B cell (primary cell): ENCODE data around the gene PNMA8B. TPM values are rescaled to one million over a fixed set of nuclear protein-coding genes. Genes with fewer than 3 reads are reported as not detected.

ENCODE experiments used
- ATAC-seq: fragments of 200-7000 bp; cut with Tn5 transposase; one replicate; pipeline ENCODE4 v1.10.0; 2021; ENCODE audit warnings: low read depth, mild to moderate bottlenecking, moderate number of reproducible peaks, moderate library complexity
- CTCF ChIA-PET: fragments of 350-600 bp; sonication (Branson Sonifier 250); formaldehyde crosslinking; loops from one replicate; lab custom pipeline; 2021; ENCODE audit warnings: antibody characterized with exemption, inconsistent platforms; lab: Charles Lee
- POLR2A ChIA-PET: fragments of 350-600 bp; sonication (Branson Sonifier 250); formaldehyde crosslinking; loops from one replicate; lab custom pipeline; 2021; ENCODE audit warnings: antibody characterized with exemption; lab: Charles Lee
- DNase-seq: peaks from one replicate; pipeline ENCODE4 v3.0.0; 2013
- H2AFZ ChIP-seq: 2 replicates; pipeline ENCODE4 v1.6.1; 2012; ENCODE audit warnings: mild to moderate bottlenecking, low read depth, low read length; ENCODE audit not compliant: insufficient read depth, poor library complexity, severe bottlenecking
- H3K27ac ChIP-seq, 2 donors: 1 replicate in 1 of 2; 2 replicates in 1 of 2; pipeline ENCODE4 v1.5.1; 2012 to 2013; ENCODE audit warnings: low read length in 2 of 2, mild to moderate bottlenecking in 2 of 2, moderate library complexity in 1 of 2
- H3K27me3 ChIP-seq, 4 experiments: fragments of 200-600 bp in 1 of 4; sonication (generic) in 1 of 4; replicated peaks in 1 of 4; 1 replicate in 2 of 4; 2 replicates in 2 of 4; pipeline versions ENCODE4 v1.6.1 to v1.7.0; 2013 to 2016; ENCODE audit warnings: low read length in 3 of 4, mild to moderate bottlenecking in 2 of 4, mixed read lengths in 1 of 4, moderate library complexity in 1 of 4; ENCODE audit not compliant: insufficient read depth in 4 of 4, control insufficient read depth in 3 of 4; ENCODE audit errors: control extremely low read depth in 1 of 4
- H3K36me3 ChIP-seq, 2 experiments: replicated peaks in 1 of 2; 1 replicate in 1 of 2; 2 replicates in 1 of 2; pipeline versions ENCODE4 v1.6.1 to v1.7.1; 2013; ENCODE audit warnings: low read length in 1 of 2; ENCODE audit not compliant: insufficient read depth in 2 of 2, control insufficient read depth in 1 of 2; ENCODE audit errors: control extremely low read depth in 1 of 2, extremely low read depth in 1 of 2
- H3K4me1 ChIP-seq, 2 donors: fragments of 200-600 bp in 1 of 2; sonication (generic) in 1 of 2; 1 replicate in 1 of 2; 2 replicates in 1 of 2; pipeline versions ENCODE4 v1.5.1 to v1.6.1; 2013 to 2017; ENCODE audit warnings: low read length in 2 of 2; ENCODE audit not compliant: control insufficient read depth in 2 of 2, insufficient read depth in 2 of 2
- H3K4me2 ChIP-seq: replicated peaks from 2 replicates; pipeline ENCODE3; 2012; ENCODE audit warnings: mild to moderate bottlenecking, low read depth, low read length; ENCODE audit not compliant: poor library complexity, severe bottlenecking
- H3K4me3 ChIP-seq, 5 experiments: fragments of 200-600 bp in 1 of 5; sonication (generic) in 1 of 5; 1 replicate in 3 of 5; 2 replicates in 2 of 5; pipeline versions ENCODE4 v1.5.1 to v1.7.0; 2011 to 2016; ENCODE audit warnings: low read length in 4 of 5, mild to moderate bottlenecking in 4 of 5, low read depth in 2 of 5, control low read depth in 1 of 5, moderate library complexity in 1 of 5; ENCODE audit not compliant: insufficient read depth in 1 of 5; ENCODE audit errors: control extremely low read depth in 1 of 5, extremely low read depth in 1 of 5
- H3K79me2 ChIP-seq: fragments of 200-600 bp; sonication (generic); one replicate; pipeline ENCODE4 v1.6.0; 2016; ENCODE audit warnings: low read length; ENCODE audit not compliant: control insufficient read depth, insufficient read depth
- H3K9ac ChIP-seq: fragments of 200-600 bp; sonication (generic); 2 replicates; pipeline ENCODE4 v1.6.1; 2017; ENCODE audit warnings: mild to moderate bottlenecking, low read length, moderate library complexity
- H3K9me3 ChIP-seq, 3 donors: one replicate each; pipeline versions ENCODE4 v1.6.1 to v1.7.1; 2013; ENCODE audit warnings: low read length in 2 of 3; ENCODE audit not compliant: control insufficient read depth in 2 of 3, insufficient read depth in 1 of 3; ENCODE audit errors: control extremely low read depth in 1 of 3
- H4K20me1 ChIP-seq: 2 replicates; pipeline ENCODE4 v1.6.0; 2012; ENCODE audit warnings: mild to moderate bottlenecking, low read length; ENCODE audit not compliant: insufficient read depth, control insufficient read depth, poor library complexity, severe bottlenecking
- H3K27ac Mint-ChIP-seq: one replicate; pipeline ENCODE4 v1.8.0; 2021; ENCODE audit warnings: mixed read lengths
- H3K27me3 Mint-ChIP-seq: one replicate; pipeline ENCODE4 v1.8.0; 2021; ENCODE audit warnings: mixed read lengths
- H3K4me1 Mint-ChIP-seq: one replicate; pipeline ENCODE4 v1.8.0; 2021; ENCODE audit warnings: mixed read lengths
- H3K4me3 Mint-ChIP-seq: one replicate; pipeline ENCODE4 v1.8.0; 2021; ENCODE audit warnings: mixed read lengths
- H3K9me3 Mint-ChIP-seq: one replicate; pipeline ENCODE4 v1.8.0; 2022; ENCODE audit warnings: mixed read lengths; ENCODE audit not compliant: insufficient read depth
- CTCF ChIP-seq: fragments of 200-600 bp; IDR thresholded peaks from one replicate; pipeline ENCODE4 v1.8.0; 2022; ENCODE audit warnings: antibody characterized with exemption, mild to moderate bottlenecking
- EZH2 ChIP-seq: IDR thresholded peaks from 2 replicates; pipeline ENCODE4 v1.6.1; 2012; ENCODE audit warnings: borderline replicate concordance, low read depth, mild to moderate bottlenecking, moderate library complexity, low read length; ENCODE audit not compliant: insufficient read depth, poor library complexity, severe bottlenecking
- WGBS: methylation state at CpG from one replicate; pipeline ENCODE4 v1.1.5; 2013; ENCODE audit warnings: missing lambda C conversion rate; ENCODE audit not compliant: insufficient coverage; 5-methylcytosine and 5-hydroxymethylcytosine counted together
- intact Hi-C: fragments of 100-400 bp; cut with micrococcal nuclease; formaldehyde crosslinking; loops from one replicate; pipeline ENCODE4 v1.10.0; 2022
- polyA plus RNA-seq: library from polyadenylated mRNA; depleted of rRNA; stranded (reverse); fragments of >200 nt; gene quantifications from 2 replicates; pipeline ENCODE4 v1.2.3, GENCODE V29; 2012
- total RNA-seq, 2 donors: library from RNA; stranded (reverse); fragments of 120-200 nt in 1 of 2; gene quantifications; 1 replicate in 1 of 2; 2 replicates in 1 of 2; pipeline versions ENCODE4 v1.2.3 to v1.2.4, GENCODE V29; 2013 to 2022

PNMA8B gene
- total and polyA plus RNA-seq, 2 donors (not counting 1 experiment from before 2014, with no cell fraction given) = 0.10 to 0.32 TPM

- peaks cover 54% of the 10 kb centered on the region for H3K27me3 Mint-ChIP-seq
These were observed 13.0 kb downstream of the PNMA8B start for GRCh38 chr19:46482631-46483030.

DNA sequence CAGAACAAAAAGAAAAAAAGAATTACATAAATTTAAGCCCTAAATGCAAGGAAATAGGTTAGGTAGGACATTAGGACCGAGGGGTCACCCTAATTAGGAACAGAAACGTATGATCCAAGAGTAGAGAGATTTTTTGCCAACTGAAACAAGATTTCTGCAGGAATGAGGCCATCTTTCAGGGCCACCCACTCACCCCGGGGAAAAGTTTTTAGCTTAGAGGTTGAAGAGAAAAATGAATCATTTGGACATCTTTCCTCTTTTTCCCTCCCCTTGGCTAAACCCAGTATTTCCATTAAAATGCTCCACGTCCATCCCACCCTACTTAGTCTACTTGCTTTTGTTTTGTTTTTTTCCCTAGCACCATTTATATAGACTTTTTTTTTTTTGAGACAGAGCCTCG lies 13.7 kb downstream of the PNMA8B start:
- ATAC-seq = no peak
- no peak overlapping the region for H3K9ac ChIP-seq
- Mint-ChIP-seq H3K27me3 (peaks cover 48% of the 10 kb centered on the region), H3K27ac (no peak overlapping the region), H3K9me3 (no peaks in the 10 kb centered on the region), H3K4me1 (peaks cover 1% of the 10 kb centered on the region), H3K4me3 (no peak overlapping the region)
- no peak overlapping the region for H3K27ac ChIP-seq
- peaks cover 0 to 2% of the 10 kb centered on the region in 2 donors for H3K4me1 ChIP-seq
- POLR2A ChIA-PET = no interaction called here
- H3K79me2 ChIP-seq = no peaks in the 10 kb centered on the region
- H3K4me2 ChIP-seq = no peak overlapping the region
- H3K4me3 ChIP-seq = no peak overlapping the region
- 45% methylated on average over 3 of the region's 5 CpGs for WGBS
- no peaks in the 10 kb centered on the region for H4K20me1 ChIP-seq
- intact Hi-C loops = no loop called here
- TF ChIP-seq EZH2 = no peak
- TF ChIP-seq CTCF = no peak
- H3K36me3 ChIP-seq = no peaks in the 10 kb centered on the region
- CTCF ChIA-PET = no interaction called here
- peaks cover 0 to 19% (median 6%) of the 10 kb centered on the region in 4 experiments for H3K27me3 ChIP-seq
- H3K9me3 ChIP-seq = peaks cover 0 to under 1% (median 0%) of the 10 kb centered on the region in 3 donors
- H2AFZ ChIP-seq = no peak overlapping the region
- no peak for DNase-seq

More at GRCh38 chr19:46482631-46483030, 13.0 kb downstream of the PNMA8B start:
- Mint-ChIP-seq H3K27ac (no peak overlapping the region), H3K4me1 (peaks cover 2% of the 10 kb centered on the region), H3K4me3 (no peak overlapping the region), H3K9me3 (no peaks in the 10 kb centered on the region)
- Histone ChIP-seq H3K27me3 (peaks cover 0 to 26% (median 10%) of the 10 kb centered on the region in 4 experiments), H4K20me1 (no peaks in the 10 kb centered on the region), H3K4me1 (peaks cover 4 to 8% of the 10 kb centered on the region in 2 donors), H3K27ac (no peak overlapping the region), H3K4me2 (no peak overlapping the region), H3K4me3 (no peak overlapping the region), H2AFZ (no peak overlapping the region), H3K9ac (no peak overlapping the region), H3K9me3 (peaks cover 0 to 7% (median 0%) of the 10 kb centered on the region in 3 donors), H3K36me3 (no peaks in the 10 kb centered on the region), H3K79me2 (no peaks in the 10 kb centered on the region)
- TF ChIP-seq EZH2 (no peak), CTCF (no peak)
- POLR2A ChIA-PET = no interaction called here
- DNase-seq (no peak), ATAC-seq (no peak)
- WGBS = no CpG with 5 or more reads among the region's 3 CpGs
- CTCF ChIA-PET = interaction anchor here (0.6 kb wide), 1 partner anchor 21 kb away, joined by 4 read pairs; no protein-coding TSS in a partner anchor
- intact Hi-C loops = no loop called here
